ENCODE measurements around the gene UGT1A7.

UGT1A7 gene

DNA sequence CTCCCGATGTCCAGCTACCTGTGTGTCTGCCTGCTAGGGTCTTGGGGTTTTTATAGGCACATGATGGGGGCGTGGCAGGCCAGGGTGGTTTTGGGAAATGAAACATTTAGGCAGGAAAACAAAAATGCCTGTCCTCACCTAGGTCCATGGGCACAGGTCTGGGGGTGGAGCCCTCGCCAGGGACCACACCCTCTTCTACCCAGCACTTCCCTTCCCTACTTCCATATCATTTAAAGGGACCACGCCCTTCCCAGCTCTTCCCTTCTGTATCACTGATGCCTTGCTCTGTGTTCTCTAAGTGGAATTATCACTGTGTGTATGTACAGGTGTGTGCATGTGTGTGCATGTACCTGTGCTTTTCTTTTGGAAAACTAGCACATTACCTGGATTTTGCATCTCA lies 84.7 kb downstream of the UGT1A7 start:
- no peak for DNase-seq

DNA sequence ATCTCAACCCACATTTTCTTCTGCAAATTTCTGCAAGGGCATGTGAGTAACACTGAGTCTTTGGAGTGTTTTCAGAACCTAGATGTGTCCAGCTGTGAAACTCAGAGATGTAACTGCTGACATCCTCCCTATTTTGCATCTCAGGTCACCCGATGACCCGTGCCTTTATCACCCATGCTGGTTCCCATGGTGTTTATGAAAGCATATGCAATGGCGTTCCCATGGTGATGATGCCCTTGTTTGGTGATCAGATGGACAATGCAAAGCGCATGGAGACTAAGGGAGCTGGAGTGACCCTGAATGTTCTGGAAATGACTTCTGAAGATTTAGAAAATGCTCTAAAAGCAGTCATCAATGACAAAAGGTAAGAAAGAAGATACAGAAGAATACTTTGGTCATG lies 86.4 kb downstream of the UGT1A7 start:
- DNase-seq: no peak

DNA sequence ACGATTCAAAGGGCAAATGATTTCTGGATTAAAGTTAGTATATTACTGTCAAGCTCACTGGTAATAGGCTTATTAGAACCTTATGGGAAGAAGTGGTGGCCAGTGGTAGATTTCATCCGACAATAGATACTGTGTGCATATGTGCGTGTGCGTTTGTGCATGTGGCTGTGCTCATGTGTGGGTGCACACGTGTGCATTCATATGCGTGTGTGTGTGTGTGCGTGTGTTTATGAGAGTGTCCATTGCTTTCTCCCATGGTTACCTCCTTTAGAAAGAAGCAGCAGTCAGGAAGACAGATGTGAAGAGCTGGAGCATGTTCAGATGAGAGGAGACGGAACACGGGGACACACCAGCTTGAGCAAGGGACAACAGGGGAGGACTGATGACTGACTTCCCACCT lies 87.6 kb downstream of the UGT1A7 start:
- DNase-seq: no peak

DNA sequence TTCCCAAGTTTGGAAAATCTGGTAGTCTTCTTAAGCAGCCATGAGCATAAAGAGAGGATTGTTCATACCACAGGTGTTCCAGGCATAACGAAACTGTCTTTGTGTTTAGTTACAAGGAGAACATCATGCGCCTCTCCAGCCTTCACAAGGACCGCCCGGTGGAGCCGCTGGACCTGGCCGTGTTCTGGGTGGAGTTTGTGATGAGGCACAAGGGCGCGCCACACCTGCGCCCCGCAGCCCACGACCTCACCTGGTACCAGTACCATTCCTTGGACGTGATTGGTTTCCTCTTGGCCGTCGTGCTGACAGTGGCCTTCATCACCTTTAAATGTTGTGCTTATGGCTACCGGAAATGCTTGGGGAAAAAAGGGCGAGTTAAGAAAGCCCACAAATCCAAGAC lies 90.5 kb downstream of the UGT1A7 start:
- no peak for DNase-seq

DNA sequence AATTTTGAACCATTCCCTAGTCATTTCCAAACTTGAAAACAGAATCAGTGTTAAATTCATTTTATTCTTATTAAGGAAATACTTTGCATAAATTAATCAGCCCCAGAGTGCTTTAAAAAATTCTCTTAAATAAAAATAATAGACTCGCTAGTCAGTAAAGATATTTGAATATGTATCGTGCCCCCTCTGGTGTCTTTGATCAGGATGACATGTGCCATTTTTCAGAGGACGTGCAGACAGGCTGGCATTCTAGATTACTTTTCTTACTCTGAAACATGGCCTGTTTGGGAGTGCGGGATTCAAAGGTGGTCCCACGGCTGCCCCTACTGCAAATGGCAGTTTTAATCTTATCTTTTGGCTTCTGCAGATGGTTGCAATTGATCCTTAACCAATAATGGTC lies 90.9 kb downstream of the UGT1A7 start:
- no peak for DNase-seq

DNA sequence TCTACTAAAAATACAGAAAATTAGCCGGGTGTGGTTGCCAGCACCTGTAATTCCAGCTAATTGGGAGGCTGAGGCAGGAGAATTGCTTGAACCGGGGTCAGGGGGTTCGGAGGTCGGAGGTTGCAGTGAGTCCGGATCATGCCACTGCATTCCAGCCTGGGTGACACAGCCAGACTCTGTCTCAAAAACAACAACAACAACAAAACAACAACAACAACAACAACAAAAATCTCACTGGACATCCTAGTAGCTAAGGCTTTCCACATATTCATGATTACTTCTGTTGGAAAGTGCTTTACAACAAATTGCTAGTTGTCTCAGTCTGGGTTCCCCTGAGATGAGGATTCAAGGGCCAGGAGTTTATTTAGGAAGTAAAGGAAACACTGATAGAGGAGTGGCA lies 92.2 kb downstream of the UGT1A7 start:
- no peak for DNase-seq

DNA sequence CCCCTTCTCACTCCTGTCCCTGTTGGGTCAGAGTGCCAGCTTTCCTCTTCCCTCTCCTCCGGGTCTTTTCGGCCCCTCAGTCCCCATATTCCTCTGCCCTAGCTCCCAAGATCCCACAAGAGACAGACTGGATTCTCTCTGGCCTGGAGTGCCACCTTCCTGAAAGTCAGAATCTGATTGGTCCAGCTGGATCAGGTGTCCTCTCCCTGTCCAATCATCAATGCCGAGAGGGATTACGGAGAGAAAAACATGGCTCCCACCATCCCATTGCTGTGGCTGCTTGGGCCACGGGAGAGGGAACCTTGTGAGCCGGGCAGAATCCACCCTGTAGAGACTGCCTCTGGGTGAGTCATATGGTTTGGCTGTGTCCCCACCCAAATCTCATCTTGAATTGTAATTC lies 93.7 kb downstream of the UGT1A7 start:
- no peak for DNase-seq

DNA sequence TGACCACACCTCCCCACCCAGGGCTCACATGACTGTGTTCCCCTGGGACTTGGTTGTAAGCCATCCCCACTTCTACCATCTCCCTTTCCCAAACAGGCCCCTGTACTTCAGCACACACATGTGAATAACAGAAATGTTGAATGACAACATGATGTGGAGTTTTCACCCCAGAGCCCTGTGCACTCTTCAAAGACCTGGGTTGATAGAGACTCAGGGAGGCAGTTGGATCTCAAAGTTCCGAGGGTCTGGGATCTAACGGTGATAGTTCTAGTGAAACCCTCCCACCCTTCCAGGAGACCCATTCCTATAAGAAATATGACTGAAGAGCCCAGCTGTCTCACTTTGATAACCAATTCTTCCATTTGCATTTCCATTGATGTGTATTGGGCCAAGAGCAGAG lies 96.3 kb downstream of the UGT1A7 start, which contains the start of gene MROH2A:
Gene MROH2A (plus strand): TSS at position 301 of the 400 bp plus-strand sequence. CDS start 1,029 bp downstream, outside the sequence.
- DNase-seq: no peak

DNA sequence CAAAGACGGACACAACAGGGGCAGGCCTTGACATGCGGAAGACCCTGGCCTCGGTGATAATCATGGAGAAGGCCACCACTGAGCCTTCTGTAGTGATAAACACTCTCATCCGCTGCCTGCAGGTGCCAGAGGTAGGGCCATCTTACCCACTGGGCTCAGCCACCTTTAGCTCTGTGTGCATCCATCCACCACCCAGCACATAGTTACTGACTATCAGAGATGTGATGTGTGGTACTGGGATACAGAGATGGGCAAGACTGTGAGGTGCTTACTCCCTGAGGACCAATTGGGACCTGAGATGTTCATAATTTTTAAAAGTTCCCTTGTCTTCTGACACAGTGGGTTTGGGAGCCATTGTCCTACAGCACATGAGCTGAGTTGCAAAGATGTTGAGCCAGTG lies 98.0 kb downstream of the UGT1A7 start:
- no peak for DNase-seq

DNA sequence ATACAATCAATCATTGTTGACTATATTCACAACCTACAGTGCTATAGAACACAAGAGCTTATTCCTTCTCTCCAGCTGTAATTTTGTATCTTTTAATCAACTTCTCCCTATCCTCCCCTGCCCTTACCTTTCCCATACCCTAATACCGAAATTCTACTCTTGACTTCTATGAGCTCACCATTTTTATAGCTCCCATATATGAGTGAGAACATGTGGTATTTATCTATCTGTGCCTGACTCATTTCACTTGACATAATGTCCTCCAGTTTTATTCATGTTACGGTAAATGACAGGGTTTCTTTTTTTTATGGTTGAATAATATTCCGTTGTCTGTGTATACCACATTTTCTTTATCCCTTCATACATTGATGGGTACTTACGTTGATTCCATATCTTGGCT lies 99.1 kb downstream of the UGT1A7 start:
- no peak for DNase-seq

DNA sequence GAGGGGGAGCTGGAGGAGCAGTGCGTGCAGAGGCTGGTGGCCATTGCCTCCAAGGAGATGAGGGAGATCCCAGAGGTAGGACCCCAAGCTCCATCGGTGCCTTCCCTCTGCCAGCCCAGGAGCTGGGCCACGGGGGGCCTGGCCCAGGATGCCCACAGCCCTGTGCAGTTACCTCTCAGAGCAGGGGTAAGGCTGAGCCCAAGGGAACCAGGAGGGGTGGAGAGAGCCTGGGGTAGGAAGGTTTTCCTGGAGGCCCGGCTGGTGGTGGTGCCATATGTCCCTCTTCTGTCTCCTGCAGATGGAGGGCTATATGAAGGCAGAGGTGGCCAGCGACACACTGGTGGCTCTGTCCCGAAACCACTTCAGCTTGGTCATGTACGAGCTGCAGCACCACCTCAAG lies 107.9 kb downstream of the UGT1A7 start:
- no peak for DNase-seq

DNA sequence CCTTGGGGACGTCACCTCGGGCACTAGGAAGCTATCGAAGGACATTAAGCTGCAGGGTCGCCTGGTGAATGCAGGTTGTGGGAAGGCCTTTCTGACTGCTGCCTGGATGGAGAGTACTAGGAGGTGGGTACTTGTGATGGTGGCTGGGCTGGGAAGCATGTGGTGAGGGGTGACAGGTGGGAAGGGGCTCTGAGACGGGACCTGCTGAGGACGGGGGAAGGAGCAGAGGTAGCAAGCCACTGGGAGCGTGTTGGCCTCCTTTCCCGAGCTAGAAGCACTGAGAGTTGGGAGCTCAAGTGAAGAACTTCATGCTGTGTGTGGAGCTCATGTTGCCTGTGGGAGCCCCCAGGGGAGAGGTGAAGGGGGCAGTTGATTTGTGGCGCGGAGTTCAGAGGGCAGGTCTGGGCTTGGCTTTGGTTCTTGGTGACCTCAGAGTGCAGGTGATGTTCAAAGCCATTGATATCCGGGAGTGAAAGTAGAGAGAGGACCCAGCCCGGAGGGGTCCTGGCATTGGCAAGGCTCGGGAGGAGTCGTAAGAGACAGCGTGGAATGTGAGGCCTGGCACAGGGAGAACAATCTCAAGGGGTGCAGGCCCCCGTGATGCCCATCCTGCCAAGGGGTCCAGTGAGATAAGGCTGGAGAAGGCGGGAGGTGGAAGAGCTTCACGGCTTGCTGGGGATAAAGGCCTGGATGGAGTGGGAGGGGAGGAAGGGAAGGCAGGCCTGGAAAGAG lies 109.6 kb downstream of the UGT1A7 start:
- no peak for DNase-seq

DNA sequence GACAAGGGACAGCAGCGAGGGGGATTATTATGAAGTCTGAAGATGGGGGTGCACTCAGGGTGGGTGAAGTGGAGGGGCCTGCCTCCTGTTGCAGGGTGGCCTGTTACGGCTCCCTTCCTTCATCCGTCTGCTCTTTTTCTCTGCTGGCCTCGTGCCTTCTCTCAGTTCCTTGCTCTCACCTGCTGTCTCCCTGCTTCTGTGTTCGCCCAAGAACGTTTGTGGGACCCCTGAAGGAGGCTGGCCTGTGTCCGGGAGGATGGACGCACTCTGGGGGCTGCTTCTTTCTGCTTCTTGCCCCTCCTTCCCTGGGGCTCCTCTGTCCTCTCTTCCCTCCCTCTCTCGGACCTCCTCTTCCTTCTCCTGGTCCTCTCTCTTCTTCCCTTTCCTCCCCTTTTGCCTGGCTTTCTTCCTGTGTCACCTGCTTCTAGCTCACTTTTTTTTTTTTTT lies 110.2 kb downstream of the UGT1A7 start:
- DNase-seq: no peak

DNA sequence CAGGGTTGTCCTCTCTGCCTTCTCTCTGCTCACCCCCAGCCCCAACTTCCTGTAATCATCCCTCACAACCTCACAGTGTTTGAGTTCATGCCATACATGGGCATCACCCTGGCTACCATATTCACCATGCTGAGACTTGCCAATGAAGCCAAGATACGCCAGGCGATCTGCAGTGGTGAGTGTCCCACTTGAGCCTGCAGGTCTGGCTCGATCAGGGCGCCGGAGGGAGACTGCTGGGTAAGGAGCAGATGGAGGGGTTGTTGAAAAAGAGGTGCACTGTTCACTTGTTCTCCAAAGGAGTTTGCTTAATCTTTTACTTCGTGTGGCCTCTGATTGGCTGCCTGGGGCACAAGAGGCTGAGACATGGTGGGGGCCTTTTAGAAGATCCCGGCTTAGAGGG lies 111.0 kb downstream of the UGT1A7 start:
- DNase-seq: no peak

DNA sequence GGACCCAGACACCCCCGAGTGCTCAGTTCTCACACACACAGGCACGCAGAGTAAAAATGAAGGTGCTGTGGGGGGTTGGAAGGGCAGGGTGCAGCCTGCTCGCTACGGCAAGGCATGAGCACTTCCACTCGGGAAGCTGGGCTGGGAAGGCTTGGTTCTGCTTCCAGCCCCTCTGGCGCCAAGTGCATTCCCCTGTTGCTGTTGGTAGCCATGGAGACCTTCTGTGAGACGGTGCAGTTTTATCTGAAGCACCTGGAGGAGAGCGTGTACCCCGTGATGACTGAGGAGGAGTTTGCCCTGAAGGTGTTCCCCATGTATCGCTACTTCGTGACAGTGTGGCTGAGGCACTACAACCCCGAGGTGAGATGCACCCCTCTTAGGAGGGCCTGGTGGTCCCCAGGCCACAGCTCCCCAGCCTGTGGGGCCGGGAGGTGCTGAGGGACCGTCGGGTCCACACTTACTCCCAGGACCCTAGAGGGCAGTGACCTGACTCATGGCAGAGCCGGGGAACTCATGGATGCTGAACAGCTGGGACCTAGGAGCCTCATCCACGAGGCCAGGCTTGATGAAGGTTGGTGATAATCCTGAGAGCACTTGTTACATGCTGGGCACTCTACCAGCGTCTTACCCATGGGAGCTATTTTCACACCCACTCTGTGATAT lies 111.9 kb downstream of the UGT1A7 start:
- no peak for DNase-seq

DNA sequence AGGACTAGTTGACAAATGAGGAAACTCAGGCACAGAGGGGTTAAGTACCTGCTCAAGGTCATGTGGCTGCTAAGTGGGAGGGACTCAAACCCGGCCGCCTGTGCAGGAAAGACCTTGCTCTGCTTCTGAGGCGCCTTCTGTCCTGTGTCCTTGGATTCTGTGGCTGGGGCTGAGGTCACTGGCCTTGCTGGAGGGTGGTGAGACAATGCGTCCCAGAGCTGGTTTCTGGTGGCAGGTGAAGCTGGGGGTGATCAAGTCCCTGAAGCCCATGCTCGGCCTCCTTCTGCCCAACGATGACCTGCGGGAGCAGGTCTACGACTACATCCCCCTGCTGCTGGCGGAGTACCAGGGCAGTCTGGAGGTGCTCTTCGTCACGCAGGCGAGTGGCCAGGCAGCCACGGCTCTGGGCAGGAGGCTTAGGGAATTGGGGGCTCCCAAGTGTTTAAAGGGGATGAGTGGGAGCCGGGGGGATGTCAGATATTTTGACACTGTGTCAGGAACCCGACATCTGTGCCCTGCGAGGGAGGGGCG lies 112.5 kb downstream of the UGT1A7 start:
- DNase-seq: no peak

DNA sequence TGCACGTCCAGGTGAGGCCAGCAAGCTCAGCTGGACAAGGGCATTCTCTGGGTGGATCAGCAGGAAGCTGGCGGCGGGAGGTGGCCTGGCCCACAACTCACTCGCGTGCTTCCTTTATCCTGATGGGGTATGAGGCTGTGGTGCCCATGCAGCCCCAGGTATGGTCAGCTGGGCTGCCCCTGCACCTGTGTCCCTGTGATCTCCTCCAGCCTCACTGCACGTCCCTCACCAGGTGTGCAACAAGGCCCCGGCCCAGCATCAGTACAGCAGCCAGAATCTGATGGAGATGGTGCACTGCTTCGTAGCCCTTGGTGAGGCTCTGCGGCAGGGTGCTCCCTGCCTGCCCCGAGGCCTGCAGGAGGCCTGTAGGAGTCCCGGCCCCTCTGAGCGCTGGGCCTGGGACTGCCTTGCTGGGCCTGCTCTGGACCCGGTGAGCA lies 114.1 kb downstream of the UGT1A7 start:
- no peak for DNase-seq

DNA sequence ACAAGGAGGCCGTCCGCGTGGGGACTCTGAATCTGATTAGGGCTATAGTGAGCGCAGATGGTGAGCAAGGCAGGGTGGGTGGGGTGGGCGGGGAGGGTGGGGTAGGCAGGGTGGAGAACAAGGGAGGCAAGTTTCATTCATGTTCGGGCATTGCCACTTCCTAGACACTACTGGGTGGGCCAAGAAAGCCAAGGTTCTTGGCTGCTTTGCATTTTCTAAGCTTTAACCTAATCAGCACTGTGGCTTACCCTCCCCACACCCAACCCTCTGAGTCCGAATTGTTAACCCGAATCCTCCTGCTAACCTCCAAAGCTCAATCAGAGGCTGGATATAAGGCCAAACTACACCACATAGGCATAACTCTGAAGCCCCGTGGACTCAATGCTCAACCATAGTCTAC lies 114.6 kb downstream of the UGT1A7 start:
- DNase-seq: peak; percentile 93

DNA sequence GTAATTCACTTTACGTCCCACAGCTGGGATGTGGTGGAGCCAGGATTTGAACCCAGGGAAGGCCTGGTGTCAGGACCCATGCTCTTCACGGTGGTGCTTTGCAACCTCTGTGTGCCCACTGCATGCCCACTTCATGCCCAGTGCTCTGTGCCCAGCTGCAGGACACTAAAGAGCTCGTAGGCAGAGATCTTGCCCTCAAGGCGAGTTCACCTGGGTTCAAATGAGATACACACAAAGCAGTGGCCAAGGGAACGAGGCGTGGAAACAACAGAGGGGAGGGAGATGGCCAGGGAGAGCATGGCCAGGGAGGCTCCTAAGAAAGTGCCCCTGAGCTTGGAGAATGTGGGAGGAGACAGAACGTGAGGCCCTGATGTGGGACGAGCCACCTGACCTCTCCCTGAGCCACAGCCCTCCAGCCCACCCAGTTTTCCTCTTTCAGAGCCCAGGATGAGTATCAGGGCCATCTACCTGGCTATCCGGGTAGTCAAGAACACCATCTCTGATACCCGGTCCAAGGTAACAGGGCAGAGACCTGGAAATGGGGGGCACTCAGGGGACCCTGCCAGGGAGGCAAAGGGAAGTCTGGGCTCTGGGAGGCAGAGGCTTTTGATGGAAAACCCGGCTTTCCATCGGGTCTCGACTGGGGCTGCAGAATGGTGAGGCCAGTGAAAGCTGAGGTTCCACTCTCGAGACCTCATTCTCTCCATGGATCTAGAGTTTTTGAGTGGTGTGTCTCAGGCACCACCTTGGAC lies 116.8 kb downstream of the UGT1A7 start:
- no peak for DNase-seq

DNA sequence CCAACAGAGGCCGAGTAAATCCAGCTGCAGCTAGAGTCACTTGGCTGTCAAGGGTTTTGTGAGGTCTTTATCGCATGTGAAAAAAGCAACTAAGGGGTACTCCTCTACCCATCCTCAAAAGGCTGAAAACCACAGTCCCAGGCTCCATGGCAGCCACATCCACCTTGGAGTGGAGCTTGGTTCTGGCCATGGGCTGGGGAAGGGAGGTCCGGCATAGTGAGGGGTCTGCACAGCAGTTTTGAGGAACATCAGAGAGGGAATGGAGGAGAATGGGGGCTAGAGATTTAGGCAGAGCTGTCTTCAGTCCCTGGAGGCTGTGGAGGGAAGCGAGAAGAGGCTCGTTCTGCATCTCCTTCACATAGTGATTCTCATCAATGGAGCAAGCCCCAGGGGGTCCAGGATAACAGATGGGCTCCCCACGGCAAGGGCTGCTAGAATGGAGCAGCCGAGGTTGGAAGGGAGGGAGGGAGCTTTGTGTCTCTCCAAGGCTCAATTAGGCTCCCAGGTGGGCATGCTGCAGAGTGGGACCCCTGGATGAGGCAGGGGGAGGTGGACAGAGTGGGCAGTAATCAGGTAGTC lies 117.5 kb downstream of the UGT1A7 start:
- no peak for DNase-seq

DNA sequence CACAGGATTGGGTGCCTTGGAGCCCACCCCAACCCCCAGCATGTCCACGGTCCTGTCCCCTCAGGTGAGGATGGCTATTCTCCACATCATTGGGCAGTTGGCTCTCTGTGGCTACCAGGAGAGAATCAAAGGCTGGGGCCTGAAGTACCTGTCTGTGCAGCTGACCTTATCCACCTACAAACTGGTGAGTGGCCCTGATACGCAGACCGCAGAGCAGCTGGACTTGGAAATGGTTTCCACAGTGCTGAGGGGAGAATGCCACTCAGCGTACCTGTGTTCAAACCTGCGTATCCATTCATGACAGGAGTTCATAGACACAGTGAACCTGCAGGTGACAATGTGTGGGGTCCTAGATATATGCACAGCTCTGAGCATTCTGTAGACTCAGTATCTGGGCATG lies 118.0 kb downstream of the UGT1A7 start:
- no peak for DNase-seq

DNA sequence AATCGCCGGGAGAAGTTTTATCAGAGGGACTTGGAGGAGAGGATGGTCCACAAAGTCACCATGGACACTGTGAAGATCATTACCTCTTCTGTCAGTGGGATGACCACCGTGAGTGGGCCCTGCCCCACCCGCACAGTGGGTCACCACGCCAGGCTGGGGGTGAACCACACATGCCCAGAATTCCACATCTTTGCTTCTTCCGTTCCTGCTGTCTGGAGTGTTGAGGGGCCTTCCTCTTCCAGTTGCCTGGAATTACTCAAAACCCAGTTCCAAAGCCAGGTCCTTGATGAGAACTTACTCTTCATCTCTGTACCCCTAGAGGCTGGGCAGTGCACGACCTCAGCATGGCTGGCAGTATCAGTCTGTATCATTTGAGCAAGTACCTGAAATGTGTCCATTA lies 118.5 kb downstream of the UGT1A7 start:
- no peak for DNase-seq
